ENCODE measurements around the gene RCOR1. TPM values are rescaled to one million over a fixed set of nuclear protein-coding genes. Genes with fewer than 3 reads are reported as not detected.

RCOR1 gene
- total and polyA plus RNA-seq, 5 donors from 2014 or later: 0.40 to 28.1 (median 0.51) TPM

- H3K27ac Mint-ChIP-seq: peak overlapping the region in 1 of 3 donors; percentile 66
- DNase-seq (no peak), ATAC-seq (ENCODE audit: low read depth in 2 of 2) (no peak)
- peaks cover 7% of the 10 kb centered on the region for H3K36me3 Mint-ChIP-seq
- H3K9me3 Mint-ChIP-seq: no peaks in the 10 kb centered on the region
- Histone ChIP-seq H3K4me3 (ENCODE audit: low read depth, low read length) (no peak overlapping the region), H3K27ac (ENCODE audit: insufficient read depth, low read length, poor library complexity, severe bottlenecking) (no peak overlapping the region), H3K36me3 (ENCODE audit: control insufficient read depth, insufficient read depth, low read length) (no peaks in the 10 kb centered on the region), H3K27me3 (ENCODE audit: control insufficient read depth, insufficient read depth, low read length) (no peaks in the 10 kb centered on the region), H3K4me1 (ENCODE audit: control insufficient read depth, insufficient read depth, low read length, poor library complexity, severe bottlenecking) (peaks cover 5% of the 10 kb centered on the region), H3K9me3 (ENCODE audit: control insufficient read depth in 2 of 2, low read length in 2 of 2) (no peaks in the 10 kb centered on the region)
- H3K27me3 Mint-ChIP-seq: no peaks in the 10 kb centered on the region
- no peak overlapping the region for H3K4me3 Mint-ChIP-seq
- H3K4me1 Mint-ChIP-seq: peaks cover 15 to 33% (median 32%) of the 10 kb centered on the region in 4 donors
These were observed 98.2 kb downstream of the RCOR1 start for GRCh38 chr14:102690509-102691286.

GRCh38 chr14:102691763-102692162 lies 99.3 kb downstream of the RCOR1 start:
- Mint-ChIP-seq H3K9me3 (no peaks in the 10 kb centered on the region), H3K27me3 (no peaks in the 10 kb centered on the region), H3K36me3 (peaks cover 2% of the 10 kb centered on the region), H3K4me1 (peaks cover 21 to 39% (median 36%) of the 10 kb centered on the region in 4 donors), H3K4me3 (no peak overlapping the region), H3K27ac (peak overlapping the region in 1 of 3 donors; percentile 10)
- H3K27ac ChIP-seq (ENCODE audit: insufficient read depth, low read length, poor library complexity, severe bottlenecking): no peak overlapping the region
- ATAC-seq (ENCODE audit: low read depth in 2 of 2) (no peak), DNase-seq (no peak)
- H3K36me3 ChIP-seq (ENCODE audit: control insufficient read depth, insufficient read depth, low read length): no peaks in the 10 kb centered on the region
- no peak overlapping the region for H3K4me3 ChIP-seq (ENCODE audit: low read depth, low read length)
- H3K4me1 ChIP-seq (ENCODE audit: control insufficient read depth, insufficient read depth, low read length, poor library complexity, severe bottlenecking): peaks cover 5% of the 10 kb centered on the region
- no peaks in the 10 kb centered on the region for H3K27me3 ChIP-seq (ENCODE audit: control insufficient read depth, insufficient read depth, low read length)
- no peaks in the 10 kb centered on the region for H3K9me3 ChIP-seq (ENCODE audit: control insufficient read depth in 2 of 2, low read length in 2 of 2)

DNA sequence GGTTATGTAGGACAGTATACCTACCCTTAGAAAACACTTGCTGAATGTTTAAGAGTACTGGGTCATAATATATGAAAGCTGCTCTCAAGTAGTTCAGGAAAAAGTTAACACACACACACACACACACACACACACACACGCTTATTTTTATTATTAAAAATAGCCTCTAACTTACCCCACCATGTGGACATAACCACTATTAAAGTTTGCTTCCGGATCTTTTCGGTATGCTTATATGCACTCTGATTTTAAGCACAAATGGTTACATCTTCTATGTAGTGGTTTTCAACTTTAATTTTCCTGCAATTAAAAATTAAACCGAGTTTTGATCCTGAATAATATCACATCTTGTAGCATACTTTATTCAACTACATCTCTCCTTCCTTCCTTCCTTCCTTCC lies 99.9 kb downstream of the RCOR1 start:
- Histone ChIP-seq H3K4me1 (ENCODE audit: control insufficient read depth, insufficient read depth, low read length, poor library complexity, severe bottlenecking) (peaks cover 5% of the 10 kb centered on the region), H3K36me3 (ENCODE audit: control insufficient read depth, insufficient read depth, low read length) (no peaks in the 10 kb centered on the region), H3K9me3 (ENCODE audit: control insufficient read depth in 2 of 2, low read length in 2 of 2) (no peaks in the 10 kb centered on the region), H3K27me3 (ENCODE audit: control insufficient read depth, insufficient read depth, low read length) (no peaks in the 10 kb centered on the region), H3K4me3 (ENCODE audit: low read depth, low read length) (no peak overlapping the region), H3K27ac (ENCODE audit: insufficient read depth, low read length, poor library complexity, severe bottlenecking) (no peak overlapping the region)
- H3K9me3 Mint-ChIP-seq: no peaks in the 10 kb centered on the region
- no peak overlapping the region for H3K4me3 Mint-ChIP-seq
- H3K27me3 Mint-ChIP-seq: no peaks in the 10 kb centered on the region
- DNase-seq (no peak), ATAC-seq (ENCODE audit: low read depth in 2 of 2) (no peak)
- H3K4me1 Mint-ChIP-seq: peaks cover 27 to 42% (median 40%) of the 10 kb centered on the region in 4 donors
- no peak overlapping the region for H3K27ac Mint-ChIP-seq
- no peaks in the 10 kb centered on the region for H3K36me3 Mint-ChIP-seq

DNA sequence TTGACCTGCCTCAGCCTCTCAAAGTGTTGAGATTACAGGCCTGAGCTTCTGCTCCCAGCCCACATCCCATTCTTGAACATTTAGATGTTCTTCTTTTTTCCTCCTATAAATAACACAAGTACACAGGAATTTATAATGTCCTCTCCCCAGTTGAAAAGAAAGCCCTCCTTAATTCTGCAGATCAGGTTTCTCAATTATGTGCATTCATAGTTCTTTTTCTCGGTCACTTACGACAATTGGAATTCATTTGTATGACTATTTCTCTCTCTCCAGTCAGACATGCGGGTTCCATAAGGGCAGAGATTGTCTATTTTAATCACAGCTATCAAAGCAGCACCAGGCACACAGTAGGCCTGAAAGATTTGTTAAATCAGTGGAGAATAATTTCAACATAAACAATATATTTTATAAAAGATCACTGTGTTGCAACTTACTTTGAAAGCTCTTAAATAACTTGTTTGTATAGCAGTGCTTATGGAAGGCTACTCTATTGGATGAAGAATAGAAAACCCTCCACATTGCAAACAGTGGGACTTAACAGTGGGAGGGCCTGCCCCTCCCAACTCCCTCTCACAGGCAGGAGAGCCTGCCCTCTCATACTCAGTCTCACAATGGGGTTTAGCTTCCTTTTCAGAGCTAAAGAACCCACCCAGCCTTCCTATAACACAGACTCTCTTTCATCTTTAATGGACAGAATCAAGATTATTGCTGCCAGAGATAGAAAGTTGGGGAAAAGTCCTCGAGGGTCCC lies 100.7 kb downstream of the RCOR1 start:
- ATAC-seq (ENCODE audit: low read depth in 2 of 2) (no peak), DNase-seq (no peak)
- Mint-ChIP-seq H3K27me3 (no peaks in the 10 kb centered on the region), H3K4me3 (no peak overlapping the region), H3K9me3 (no peaks in the 10 kb centered on the region), H3K4me1 (peaks cover 26 to 43% (median 41%) of the 10 kb centered on the region in 4 donors), H3K36me3 (no peaks in the 10 kb centered on the region), H3K27ac (peak overlapping the region in 2 of 3 donors; percentile 1 to 5)
- Histone ChIP-seq H3K36me3 (ENCODE audit: control insufficient read depth, insufficient read depth, low read length) (no peaks in the 10 kb centered on the region), H3K4me1 (ENCODE audit: control insufficient read depth, insufficient read depth, low read length, poor library complexity, severe bottlenecking) (peaks cover 5% of the 10 kb centered on the region), H3K27ac (ENCODE audit: insufficient read depth, low read length, poor library complexity, severe bottlenecking) (no peak overlapping the region), H3K9me3 (ENCODE audit: control insufficient read depth in 2 of 2, low read length in 2 of 2) (no peaks in the 10 kb centered on the region), H3K27me3 (ENCODE audit: control insufficient read depth, insufficient read depth, low read length) (no peaks in the 10 kb centered on the region), H3K4me3 (ENCODE audit: low read depth, low read length) (no peak overlapping the region)

- Mint-ChIP-seq H3K4me3 (no peak overlapping the region), H3K36me3 (no peaks in the 10 kb centered on the region), H3K27me3 (no peaks in the 10 kb centered on the region), H3K4me1 (peaks cover 22 to 40% (median 39%) of the 10 kb centered on the region in 4 donors), H3K9me3 (no peaks in the 10 kb centered on the region), H3K27ac (no peak overlapping the region)
- ATAC-seq (ENCODE audit: low read depth in 2 of 2): peak; percentile 55 to 70
- H3K27me3 ChIP-seq (ENCODE audit: control insufficient read depth, insufficient read depth, low read length): no peaks in the 10 kb centered on the region
- peaks cover 5% of the 10 kb centered on the region for H3K4me1 ChIP-seq (ENCODE audit: control insufficient read depth, insufficient read depth, low read length, poor library complexity, severe bottlenecking)
- peak; percentile 27 to 80 (median 66) for DNase-seq
- H3K9me3 ChIP-seq (ENCODE audit: control insufficient read depth in 2 of 2, low read length in 2 of 2): no peaks in the 10 kb centered on the region
- H3K36me3 ChIP-seq (ENCODE audit: control insufficient read depth, insufficient read depth, low read length): no peaks in the 10 kb centered on the region
- H3K4me3 ChIP-seq (ENCODE audit: low read depth, low read length): no peak overlapping the region
- no peak overlapping the region for H3K27ac ChIP-seq (ENCODE audit: insufficient read depth, low read length, poor library complexity, severe bottlenecking)
These were observed 102.2 kb downstream of the RCOR1 start for GRCh38 chr14:102694530-102695166.

GRCh38 chr14:102695167-102695555 lies 102.7 kb downstream of the RCOR1 start:
- ATAC-seq (ENCODE audit: low read depth in 2 of 2) (no peak), DNase-seq (no peak)
- H3K9me3 ChIP-seq (ENCODE audit: control insufficient read depth in 2 of 2, low read length in 2 of 2): no peaks in the 10 kb centered on the region
- no peak overlapping the region for H3K4me3 ChIP-seq (ENCODE audit: low read depth, low read length)
- Mint-ChIP-seq H3K36me3 (no peaks in the 10 kb centered on the region), H3K9me3 (no peaks in the 10 kb centered on the region), H3K27ac (no peak overlapping the region), H3K4me1 (peaks cover 22 to 40% (median 39%) of the 10 kb centered on the region in 4 donors), H3K4me3 (no peak overlapping the region), H3K27me3 (no peaks in the 10 kb centered on the region)
- no peaks in the 10 kb centered on the region for H3K36me3 ChIP-seq (ENCODE audit: control insufficient read depth, insufficient read depth, low read length)
- peaks cover 5% of the 10 kb centered on the region for H3K4me1 ChIP-seq (ENCODE audit: control insufficient read depth, insufficient read depth, low read length, poor library complexity, severe bottlenecking)
- H3K27ac ChIP-seq (ENCODE audit: insufficient read depth, low read length, poor library complexity, severe bottlenecking): no peak overlapping the region
- no peaks in the 10 kb centered on the region for H3K27me3 ChIP-seq (ENCODE audit: control insufficient read depth, insufficient read depth, low read length)

- no peak for ATAC-seq (ENCODE audit: low read depth in 2 of 2)
- H3K9me3 Mint-ChIP-seq: no peaks in the 10 kb centered on the region
- no peak overlapping the region for H3K4me3 Mint-ChIP-seq
- H3K4me1 Mint-ChIP-seq: peaks cover 22 to 42% (median 39%) of the 10 kb centered on the region in 4 donors
- Histone ChIP-seq H3K9me3 (ENCODE audit: control insufficient read depth in 2 of 2, low read length in 2 of 2) (no peaks in the 10 kb centered on the region), H3K4me3 (ENCODE audit: low read depth, low read length) (no peak overlapping the region), H3K27me3 (ENCODE audit: control insufficient read depth, insufficient read depth, low read length) (no peaks in the 10 kb centered on the region), H3K36me3 (ENCODE audit: control insufficient read depth, insufficient read depth, low read length) (no peaks in the 10 kb centered on the region), H3K27ac (ENCODE audit: insufficient read depth, low read length, poor library complexity, severe bottlenecking) (no peak overlapping the region), H3K4me1 (ENCODE audit: control insufficient read depth, insufficient read depth, low read length, poor library complexity, severe bottlenecking) (peaks cover 5% of the 10 kb centered on the region)
- peaks cover 4% of the 10 kb centered on the region for H3K36me3 Mint-ChIP-seq
- DNase-seq: no peak
- H3K27ac Mint-ChIP-seq: no peak overlapping the region
- no peaks in the 10 kb centered on the region for H3K27me3 Mint-ChIP-seq
These were observed 103.9 kb downstream of the RCOR1 start for GRCh38 chr14:102696332-102696731.
